NCI-H774 (cell line): ENCODE results near the gene ATP4B.
A peak's percentile ranks its signal among the peaks of the same experiment; 100 is the strongest.

Experiments used
- DNase-seq: peaks from one replicate; lab custom pipeline; 2025; lab: John Stamatoyannopoulos, UW

Gene ATP4B

GRCh38 chr13:113656003-113656588 is 1.9 kb downstream of the ATP4B start:
- no peak for DNase-seq

- DNase-seq, result no peak
These were observed 2.5 kb downstream of the ATP4B start for GRCh38 chr13:113655346-113656002.

- DNase-seq, result no peak
These were observed 3.2 kb downstream of the ATP4B start for GRCh38 chr13:113654591-113655345.

- no peak for DNase-seq
These were observed 3.8 kb downstream of the ATP4B start for GRCh38 chr13:113654175-113654560.

GRCh38 chr13:113653264-113654174 is 4.5 kb downstream of the ATP4B start:
- peak; percentile 49 for DNase-seq

- DNase-seq, result no peak
These were observed 5.4 kb downstream of the ATP4B start for GRCh38 chr13:113652404-113653263.

GRCh38 chr13:113651511-113652403 is 6.2 kb downstream of the ATP4B start:
- DNase-seq, result no peak

- no peak for DNase-seq
These were observed 7.3 kb downstream of the ATP4B start for GRCh38 chr13:113650731-113651148.

GRCh38 chr13:113650275-113650674 is 7.7 kb downstream of the ATP4B start:
- no peak for DNase-seq

GRCh38 chr13:113649212-113649611 is 8.8 kb downstream of the ATP4B start:
- no peak for DNase-seq

- no peak for DNase-seq
These were observed 9.8 kb downstream of the ATP4B start for GRCh38 chr13:113648216-113648610.

- peak; percentile 99 for DNase-seq
These were observed 10.4 kb downstream of the ATP4B start for GRCh38 chr13:113647351-113648215.

GRCh38 chr13:113646921-113647340 is 11.1 kb downstream of the ATP4B start:
- no peak for DNase-seq

GRCh38 chr13:113646376-113646775 is 11.6 kb downstream of the ATP4B start:
- DNase-seq, result no peak

GRCh38 chr13:113645329-113645728 is 12.7 kb downstream of the ATP4B start:
- DNase-seq, result no peak

GRCh38 chr13:113644800-113645199 is 13.2 kb downstream of the ATP4B start:
- no peak for DNase-seq

- DNase-seq, result no peak
These were observed 14.4 kb downstream of the ATP4B start for GRCh38 chr13:113643593-113643992.

GRCh38 chr13:113642563-113642962 is 15.4 kb downstream of the ATP4B start:
- DNase-seq, result no peak

GRCh38 chr13:113641426-113641825 is 16.6 kb downstream of the ATP4B start:
- no peak for DNase-seq
